Right renal cortex interstitium (tissue), 3 donors: ENCODE results near the gene PTPN4. TPM values are rescaled to one million over a fixed set of nuclear protein-coding genes. Genes with fewer than 3 reads are reported as not detected.
"Not testable (repeated sequence)": the region's sequence is repeated elsewhere in the genome, so short reads cannot be mapped to it uniquely, and the experiment has no call there.

Experiments used
- DNase-seq, 3 donors: peaks; one replicate each; pipeline ENCODE4 v3.0.0-alpha.2; 2013; ENCODE audit warnings: low read depth in 3 of 3, low spot score in 2 of 3
- polyA plus RNA-seq, 3 donors: library from polyadenylated mRNA; unstranded; fragments of 120-200 nt; gene quantifications; one replicate each; pipeline ENCODE4 v1.2.1, GENCODE V29; 2013; ENCODE audit not compliant: insufficient read length in 3 of 3

PTPN4 gene
- polyA plus RNA-seq, 3 donors, result 25.1 to 27.4 (median 25.4) TPM

DNA sequence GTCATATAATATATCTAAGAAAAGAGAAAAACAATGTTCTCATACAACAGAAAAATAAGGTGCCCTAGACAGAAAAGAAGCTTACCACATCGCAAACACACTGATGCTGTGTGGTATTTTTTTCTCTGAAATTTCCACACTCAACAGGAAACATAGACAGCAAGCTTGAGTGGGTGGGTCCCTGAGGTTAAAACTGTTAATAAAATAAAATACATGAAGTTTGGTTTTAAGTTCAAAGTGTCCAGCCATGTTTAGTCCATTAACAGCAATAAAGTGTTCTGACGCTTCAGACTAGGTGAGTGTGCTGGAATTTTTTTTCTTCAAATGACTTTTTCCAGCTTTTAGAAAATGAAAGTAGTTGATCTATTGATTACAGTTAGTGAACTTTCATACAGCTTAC is 169.8 kb downstream of the PTPN4 start:
- no peak for DNase-seq

GRCh38 chr2:119932809-119933208 is 173.1 kb downstream of the PTPN4 start:
- no peak for DNase-seq

- no peak for DNase-seq
These were observed 174.6 kb downstream of the PTPN4 start for GRCh38 chr2:119934319-119934718.

GRCh38 chr2:119937680-119938079 is 178.0 kb downstream of the PTPN4 start:
- DNase-seq, result no peak

GRCh38 chr2:119939915-119940314 is 180.2 kb downstream of the PTPN4 start:
- no peak for DNase-seq

GRCh38 chr2:119940856-119941255 is 181.1 kb downstream of the PTPN4 start:
- no peak for DNase-seq

DNA sequence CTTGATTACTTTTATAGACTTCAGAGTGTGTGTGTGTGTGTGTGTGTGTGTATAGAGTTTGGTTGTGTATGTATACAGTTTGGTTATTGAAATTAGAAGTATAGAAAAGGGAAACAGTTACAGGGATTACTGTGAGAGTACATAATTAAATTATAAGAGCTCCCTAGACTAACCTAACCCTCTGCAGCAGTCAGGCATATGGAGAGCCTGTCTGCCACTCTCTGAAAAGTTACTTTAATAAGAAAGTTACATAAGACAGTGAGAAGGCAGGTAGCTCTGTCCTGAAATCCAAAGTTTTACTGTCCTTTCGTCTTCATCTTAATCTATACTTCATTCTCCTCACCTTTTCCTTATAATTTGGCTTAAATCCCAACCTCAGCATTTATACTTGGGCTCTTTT is 181.7 kb downstream of the PTPN4 start:
- DNase-seq, result no peak

- no peak for DNase-seq
These were observed 182.3 kb downstream of the PTPN4 start for GRCh38 chr2:119941981-119942513.

DNA sequence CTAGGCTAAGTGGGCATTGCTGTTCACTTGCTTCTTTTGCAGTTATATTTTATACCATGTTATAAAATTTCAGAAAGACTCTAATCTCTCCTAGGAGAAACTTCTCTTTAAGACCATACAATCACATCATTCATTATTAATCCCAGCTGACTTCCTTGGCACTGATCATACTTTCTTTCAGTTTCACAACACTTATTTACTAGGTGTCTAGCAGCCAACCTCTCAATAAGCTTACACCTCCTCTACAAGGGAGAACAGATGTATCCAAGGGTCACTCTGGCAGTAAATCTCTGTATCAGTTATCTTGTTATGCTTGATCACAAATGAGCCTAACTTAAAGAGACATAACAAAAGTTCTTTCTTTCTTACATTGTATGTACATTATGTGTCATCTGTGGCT is 183.3 kb downstream of the PTPN4 start:
- DNase-seq, result no peak

GRCh38 chr2:119947535-119947934 is 187.8 kb downstream of the PTPN4 start:
- no peak for DNase-seq

DNA sequence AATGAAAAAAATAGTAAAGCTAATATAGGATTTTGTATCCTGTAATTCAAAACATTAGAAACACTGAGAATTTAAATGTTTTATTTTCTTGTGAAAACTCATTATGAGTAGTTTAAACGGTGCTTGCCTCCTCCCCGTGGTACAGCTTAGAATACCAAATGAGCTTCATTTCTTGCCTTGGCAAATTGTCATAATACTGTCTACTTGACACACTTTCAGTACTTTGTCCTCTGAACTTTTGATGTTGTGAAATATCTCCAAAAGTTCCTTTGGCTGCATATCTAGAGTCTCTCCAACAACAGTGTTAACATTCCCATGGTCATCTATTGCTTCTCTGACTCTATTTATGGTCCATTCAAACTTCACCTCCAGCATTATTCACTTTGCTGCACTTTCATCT is 191.2 kb downstream of the PTPN4 start:
- no peak for DNase-seq

GRCh38 chr2:119958670-119959268 is 199.0 kb downstream of the PTPN4 start:
- no peak for DNase-seq

- peak in 1 of 3 donors; percentile 1 for DNase-seq
These were observed 201.1 kb downstream of the PTPN4 start for GRCh38 chr2:119960821-119961220.

DNA sequence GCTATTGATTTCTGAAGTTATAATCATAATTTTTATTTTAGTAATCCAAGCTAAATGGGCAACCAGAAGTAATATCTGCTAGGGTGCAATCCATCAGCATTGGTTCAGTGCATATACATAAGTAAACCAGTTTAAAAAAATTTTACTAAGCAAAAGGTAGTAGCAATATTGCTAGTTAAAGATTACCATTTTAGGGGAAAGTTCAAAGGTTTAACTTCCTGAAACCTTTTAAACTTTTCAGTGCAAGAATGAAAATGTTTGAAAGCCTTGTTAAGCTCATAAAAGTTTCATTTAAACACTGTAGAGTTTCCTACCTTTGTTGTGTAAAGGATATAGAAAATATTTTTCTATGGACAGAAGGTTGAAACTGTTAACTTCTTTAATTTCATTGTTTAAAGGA is 222.2 kb downstream of the PTPN4 start:
- no peak for DNase-seq

DNA sequence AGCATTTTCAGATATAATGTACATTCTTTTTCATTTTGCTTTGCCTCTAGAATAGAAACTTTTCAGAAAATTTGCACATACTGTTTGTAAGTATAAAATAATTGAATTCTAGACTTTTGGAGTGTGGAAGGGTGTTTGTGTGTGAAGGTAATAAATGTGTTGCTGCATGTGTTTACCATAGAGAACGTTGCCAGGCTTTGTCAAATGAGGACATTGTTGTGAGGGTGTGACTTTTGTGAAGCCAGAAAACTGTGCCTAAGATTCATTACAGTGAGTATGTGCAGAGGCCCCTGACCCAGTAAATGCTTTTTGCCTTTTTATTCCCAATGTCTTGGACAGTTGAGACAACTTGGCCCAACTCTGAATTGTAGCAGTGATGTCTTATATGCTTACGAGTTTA is 222.8 kb downstream of the PTPN4 start:
- DNase-seq, result no peak

- DNase-seq, result no peak
These were observed 223.4 kb downstream of the PTPN4 start for GRCh38 chr2:119983108-119983507.

GRCh38 chr2:119996148-119996547 is 236.4 kb downstream of the PTPN4 start:
- DNase-seq, result no peak

- DNase-seq, result not testable (repeated sequence)
These were observed 237.5 kb downstream of the PTPN4 start for GRCh38 chr2:119996896-119997891.

DNA sequence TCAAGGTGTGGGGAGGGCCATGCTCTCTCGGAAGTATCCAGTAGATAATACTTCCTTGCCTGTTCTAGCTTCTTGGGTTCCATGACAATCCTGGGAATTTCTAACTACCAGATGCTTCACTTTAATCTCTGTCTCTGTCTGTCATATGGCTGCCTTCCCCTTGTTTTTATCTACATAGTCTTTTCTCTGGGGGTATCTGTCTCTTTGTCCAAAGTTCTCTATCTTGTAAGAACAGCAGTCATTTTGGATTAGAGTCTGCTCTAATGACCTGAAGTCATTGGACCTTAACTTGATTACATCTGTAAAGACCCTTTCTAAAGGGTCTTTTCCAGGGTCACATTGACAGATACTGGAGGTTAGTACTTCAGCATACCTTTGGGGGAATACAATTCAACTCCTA is 241.7 kb downstream of the PTPN4 start:
- DNase-seq, result no peak

- no peak for DNase-seq
These were observed 244.5 kb downstream of the PTPN4 start for GRCh38 chr2:120004254-120004653.

DNA sequence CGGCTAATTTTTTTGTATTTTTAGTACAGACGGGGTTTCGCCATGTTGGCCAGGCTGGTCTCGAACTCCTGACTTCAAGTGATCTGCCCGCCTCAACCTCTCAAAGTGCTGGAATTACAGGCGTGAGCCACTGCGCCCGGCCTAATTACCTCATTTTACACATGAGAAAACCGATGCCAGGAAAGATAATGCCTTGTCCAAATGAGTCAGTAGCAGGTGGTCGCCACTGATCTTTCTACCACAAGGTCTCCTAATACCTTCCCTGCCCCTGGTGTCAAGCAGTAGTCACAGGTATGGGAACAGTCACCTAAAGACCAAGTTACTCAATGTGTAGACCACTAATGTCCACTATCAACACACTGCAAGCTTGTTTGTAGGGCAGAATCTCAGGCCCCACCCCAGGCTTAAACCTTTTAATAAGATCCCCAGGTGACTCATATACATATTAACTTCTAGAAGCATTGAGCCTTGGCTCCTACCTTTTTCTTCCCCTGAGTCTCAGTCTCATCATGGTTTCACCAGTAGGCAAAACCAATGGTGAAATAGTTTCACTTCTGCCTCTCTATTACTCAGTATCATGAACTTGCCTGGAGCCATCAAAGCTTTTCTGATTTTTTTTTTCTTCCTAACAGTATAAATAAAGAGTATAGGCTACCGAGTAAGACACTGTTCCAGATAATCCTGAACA is 246.3 kb downstream of the PTPN4 start:
- DNase-seq, result no peak
